ENCODE results near the gene TRPM2. TPM values are rescaled to one million over a fixed set of nuclear protein-coding genes. Genes with fewer than 3 reads are reported as not detected.
A peak's percentile ranks its signal among the peaks of the same experiment; 100 is the strongest.

Gene TRPM2
- total and polyA plus RNA-seq, 8 donors: 1.3 to 10.3 (median 2.4) TPM

DNA sequence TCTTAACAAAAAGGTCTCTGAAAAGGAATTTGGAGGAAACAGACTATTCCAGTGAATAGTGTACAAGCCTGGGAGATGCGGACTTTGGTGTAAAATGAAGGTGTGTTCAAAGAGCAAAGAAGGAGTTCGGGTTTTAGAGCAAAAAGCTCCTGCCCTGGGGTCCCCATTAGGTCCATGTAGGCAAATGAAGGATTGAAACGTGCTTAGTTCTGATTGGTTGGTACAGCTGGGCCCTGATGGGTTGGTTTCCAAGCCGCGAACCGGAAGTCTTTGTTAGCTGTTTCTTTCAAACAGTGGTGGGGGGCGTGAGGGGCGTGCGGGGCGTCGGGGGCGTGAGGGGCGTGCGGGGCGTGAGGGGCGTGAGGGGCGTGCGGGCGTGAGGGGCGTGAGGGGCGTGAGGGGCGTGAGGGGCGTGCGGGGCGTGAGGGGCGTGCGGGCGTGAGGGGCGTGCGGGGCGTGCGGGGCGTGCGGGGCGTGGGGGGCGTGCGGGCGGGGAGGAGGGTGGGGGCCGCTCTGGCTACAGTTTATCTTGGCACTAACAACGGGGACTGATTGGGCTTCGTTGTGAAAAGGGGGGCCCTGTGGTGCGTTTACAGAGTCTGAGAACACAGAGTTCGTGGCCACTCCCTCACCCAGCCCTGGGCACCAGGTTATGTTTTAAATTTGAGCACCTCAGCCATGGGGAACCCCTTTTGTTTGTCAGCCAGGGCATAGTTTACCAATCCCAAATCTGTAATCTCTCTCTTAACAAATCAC, 131.3 kb downstream of the TRPM2 start:
- no peak for DNase-seq
- Histone ChIP-seq H3K9me3 (no peaks in the 10 kb centered on the region), H3K36me3 (no peaks in the 10 kb centered on the region), H3K4me1 (peaks cover 0 to 21% (median 14%) of the 10 kb centered on the region in 4 donors), H3K4me3 (no peak overlapping the region), H3K27ac (no peak overlapping the region), H3K27me3 (peaks cover 0 to 7% (median 0%) of the 10 kb centered on the region in 3 donors)
- TF ChIP-seq CTCF (IDR thresholded peaks at IDR 0.05) (no peak), POLR2AphosphoS5 (IDR thresholded peaks at IDR 0.05) (no peak), POLR2A (IDR thresholded peaks at IDR 0.05) (no peak), EP300 (IDR thresholded peaks at IDR 0.05) (no peak)
- WGBS, 5 donors: 60 to 81% (median 71%) methylated on average over 12 to 42 of the region's 43 CpGs
- intact Hi-C loops (cut with DNase I; ENCODE audit: low total_unique reads): no loop called here

DNA sequence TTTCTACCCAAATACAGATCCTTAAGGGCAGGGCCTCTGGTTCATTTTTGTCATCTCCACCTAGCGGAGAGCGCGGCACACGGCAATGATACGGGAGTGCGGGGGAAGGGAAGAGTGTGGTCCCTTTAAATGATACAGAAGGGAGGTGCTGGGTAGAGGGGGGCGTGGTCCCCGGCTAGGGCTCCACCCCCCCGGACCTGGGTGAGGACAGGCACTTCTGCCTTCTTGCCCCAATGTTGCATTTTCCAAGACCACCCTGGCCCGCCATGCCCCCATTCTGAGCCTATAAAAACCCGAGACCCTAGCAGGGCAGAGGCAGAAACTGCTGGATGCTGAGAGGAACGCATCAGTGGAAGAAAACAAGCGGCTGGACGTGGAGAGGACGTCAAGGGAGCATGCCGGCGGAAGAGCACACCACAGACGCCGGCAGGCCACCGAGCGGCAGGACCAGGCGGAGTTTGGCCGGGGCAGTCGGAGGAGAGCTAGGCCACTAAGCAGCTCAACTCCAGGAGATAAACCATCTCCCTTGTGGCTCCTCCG, 131.9 kb downstream of the TRPM2 start:
- TF ChIP-seq EP300 (IDR thresholded peaks at IDR 0.05) (no peak), POLR2A (IDR thresholded peaks at IDR 0.05) (no peak), POLR2AphosphoS5 (IDR thresholded peaks at IDR 0.05) (no peak), CTCF (IDR thresholded peaks at IDR 0.05) (peak in 4 of 7 experiments; percentile 21 to 40 (median 26))
- peak in 1 of 2 donors; percentile 50 for DNase-seq
- Histone ChIP-seq H3K9me3 (no peaks in the 10 kb centered on the region), H3K4me3 (peak overlapping the region in 3 of 4 donors; percentile 3 to 29 (median 27)), H3K36me3 (peaks cover 0 to under 1% (median 0%) of the 10 kb centered on the region in 4 donors), H3K27me3 (peaks cover 0 to 7% (median 0%) of the 10 kb centered on the region in 3 donors), H3K4me1 (peaks cover 0 to 21% (median 12%) of the 10 kb centered on the region in 4 donors), H3K27ac (no peak overlapping the region)
- intact Hi-C loops (cut with DNase I; ENCODE audit: low total_unique reads): no loop called here
- WGBS, 5 donors: 56 to 70% (median 67%) methylated on average over 25 of the region's 25 CpGs

DNA sequence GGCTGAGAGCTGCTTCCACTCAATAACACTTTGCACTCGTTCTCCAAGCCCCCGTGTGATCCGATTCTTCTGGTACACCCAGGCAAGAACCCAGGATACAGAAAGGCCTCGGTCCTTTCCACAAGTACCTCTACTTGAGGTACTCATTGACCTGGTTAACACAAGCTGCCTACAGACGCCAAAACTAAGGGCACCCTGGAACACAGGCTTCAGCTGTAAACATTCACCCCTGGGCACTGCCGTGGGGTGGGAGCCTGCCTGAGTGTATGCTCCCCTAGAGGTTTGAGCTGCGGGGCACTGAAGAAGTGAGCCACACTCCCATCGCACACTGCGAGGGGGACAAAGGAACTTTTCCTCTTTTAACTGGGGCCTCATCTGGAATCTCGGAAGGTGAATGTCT, 132.4 kb downstream of the TRPM2 start:
- 64 to 83% (median 69%) methylated on average over 9 to 10 of the region's 10 CpGs for WGBS, 5 donors
- H3K4me3 ChIP-seq: peak overlapping the region in 3 of 4 donors; percentile 3 to 29 (median 27)
- no peak overlapping the region for H3K27ac ChIP-seq

More for the DNA sequence above, 132.4 kb downstream of the TRPM2 start:
- Histone ChIP-seq H3K9me3 (no peaks in the 10 kb centered on the region), H3K36me3 (peaks cover 0 to 5% (median 0%) of the 10 kb centered on the region in 4 donors), H3K27me3 (peaks cover 0 to 7% (median 0%) of the 10 kb centered on the region in 3 donors), H3K4me1 (peaks cover 0 to 21% (median 12%) of the 10 kb centered on the region in 4 donors)
- TF ChIP-seq POLR2A (IDR thresholded peaks at IDR 0.05) (no peak), EP300 (IDR thresholded peaks at IDR 0.05) (no peak), CTCF (IDR thresholded peaks at IDR 0.05) (no peak), POLR2AphosphoS5 (IDR thresholded peaks at IDR 0.05) (no peak)
- no peak for DNase-seq
- intact Hi-C loops (cut with DNase I; ENCODE audit: low total_unique reads): no loop called here

All from stomach (tissue), 9 donors.